ENCODE results near the gene AVP.

Gene AVP

GRCh38 chr20:3109350-3110302, 25.1 kb upstream of the AVP start:
- DNase-seq, result no peak

DNA sequence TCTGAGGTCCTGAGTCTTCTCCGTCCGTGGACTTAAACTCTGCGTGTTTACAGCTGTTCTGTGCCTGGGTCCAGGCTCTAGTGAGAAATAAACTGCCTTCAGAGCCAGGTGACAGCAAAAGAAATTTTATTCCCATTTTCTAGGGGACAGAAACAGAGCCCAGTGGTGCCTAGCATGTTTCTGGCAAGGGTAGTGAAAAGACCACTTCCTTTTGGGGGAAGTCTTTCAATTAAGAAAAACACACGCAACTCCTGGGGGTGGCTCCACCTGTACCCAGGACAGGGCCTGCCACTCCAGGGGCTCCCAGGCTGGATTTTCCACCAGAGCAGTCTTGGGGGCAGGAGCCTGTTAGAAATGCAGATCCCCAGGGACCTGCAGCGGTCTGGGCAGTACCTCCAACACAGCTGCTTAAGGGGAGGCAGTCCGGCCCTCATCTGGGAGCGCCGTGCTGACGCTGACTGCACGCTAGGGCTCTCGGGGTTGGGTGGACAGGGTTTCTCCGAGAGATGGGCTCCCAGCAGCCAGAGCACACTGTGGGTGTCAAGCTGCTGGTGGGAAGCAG, 23.0 kb upstream of the AVP start:
- DNase-seq, result no peak

- no peak for DNase-seq
Measured at GRCh38 chr20:3106658-3107463, 22.3 kb upstream of the AVP start.

DNA sequence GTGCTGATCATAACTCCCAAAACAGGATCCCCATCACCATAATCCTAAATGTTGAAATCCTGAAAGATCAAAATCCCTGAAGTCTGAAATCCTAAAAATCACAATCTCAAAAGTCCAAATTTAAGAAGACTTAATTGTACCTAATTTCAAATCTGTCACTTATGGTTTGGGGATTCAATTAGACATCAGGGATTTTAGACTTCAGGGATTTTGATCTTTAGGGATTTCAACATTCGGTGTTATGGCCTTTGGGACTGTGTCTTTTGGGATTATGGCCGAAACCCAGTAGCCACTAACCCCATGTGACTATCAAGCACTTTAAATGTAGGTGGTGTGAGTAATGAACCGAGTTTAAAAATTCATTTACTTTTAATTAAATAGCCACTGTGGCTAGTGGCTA, 21.7 kb upstream of the AVP start:
- DNase-seq, result no peak

DNA sequence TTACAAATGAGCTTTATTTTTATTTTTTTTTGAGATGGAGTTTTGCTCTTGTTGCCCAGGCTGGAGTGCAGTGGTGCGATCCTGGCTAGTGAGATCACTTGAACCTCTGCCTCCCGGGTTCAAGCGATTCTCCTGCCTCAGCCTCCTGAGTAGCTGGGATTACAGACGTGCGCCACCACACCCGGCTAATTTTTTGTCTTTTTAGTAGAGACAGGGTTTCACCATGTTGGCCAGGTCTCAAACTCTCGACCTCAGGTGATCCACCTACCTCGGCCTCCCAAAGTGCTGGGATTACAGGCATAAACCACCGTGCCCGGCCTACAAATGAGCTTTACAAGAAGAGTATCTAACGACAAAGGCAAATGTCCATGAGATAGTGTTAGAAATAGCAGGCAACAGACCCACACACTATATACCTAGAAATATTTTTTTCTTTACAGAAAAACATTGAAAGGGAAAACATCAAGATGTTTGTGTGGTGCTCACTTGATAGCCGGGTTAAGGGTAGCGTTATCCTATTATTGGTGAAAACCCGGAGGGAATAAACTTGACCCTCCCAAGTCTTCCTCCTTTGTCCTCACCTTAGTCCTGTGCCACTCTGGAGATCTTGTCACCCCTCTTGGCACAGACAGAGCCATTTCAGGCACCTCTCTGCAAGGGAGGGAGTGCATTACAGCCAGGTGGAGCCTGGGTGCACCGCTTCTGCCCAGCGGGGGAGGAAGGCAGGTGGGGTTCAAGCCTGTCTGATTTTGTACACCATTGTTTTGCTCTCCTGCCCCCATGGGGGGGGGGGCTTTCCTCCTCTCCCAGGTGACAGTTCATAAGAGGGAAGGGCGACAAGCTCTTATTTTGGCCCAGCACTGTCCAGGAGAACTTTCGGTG, 21.0 kb upstream of the AVP start:
- no peak for DNase-seq

- DNase-seq, result no peak
Measured at GRCh38 chr20:3103369-3104032, 19.0 kb upstream of the AVP start.

DNA sequence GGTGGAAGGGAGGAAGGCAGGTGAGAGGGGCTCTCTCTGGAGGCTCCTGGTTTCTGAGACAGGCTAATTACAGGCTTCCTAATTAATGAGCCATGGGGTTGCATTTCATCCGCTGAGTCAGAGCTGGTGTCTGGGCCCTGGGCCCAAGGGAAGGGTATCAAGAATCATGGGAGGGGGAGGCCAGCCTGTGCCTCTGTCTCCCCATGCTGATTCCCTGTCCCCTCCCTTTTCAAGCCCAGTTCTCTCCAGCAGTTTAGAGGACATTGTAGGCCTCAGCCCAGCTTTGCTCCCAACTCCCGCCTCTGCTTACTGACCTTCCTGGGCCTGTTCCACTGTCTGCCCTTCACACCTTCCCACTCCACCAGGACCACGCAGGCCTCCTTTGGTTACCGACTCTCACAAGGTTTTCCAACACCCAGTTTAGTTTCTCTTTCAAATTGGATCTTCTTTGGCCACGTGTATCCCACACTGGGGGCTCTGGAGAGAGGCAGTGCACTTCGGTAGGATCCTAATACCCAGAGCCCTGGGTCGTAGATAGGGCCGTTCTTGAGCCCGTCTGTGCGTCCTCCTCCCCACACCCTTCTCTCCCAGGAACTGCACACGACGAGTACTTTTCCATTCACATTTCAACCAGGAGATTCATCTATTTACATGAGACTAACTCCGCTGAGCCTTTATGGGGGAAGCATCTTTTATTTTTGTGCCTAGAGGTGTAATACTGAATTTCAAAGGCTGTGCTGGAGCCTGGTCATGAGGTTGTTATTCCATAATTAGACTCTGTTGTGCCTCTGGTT, 18.2 kb upstream of the AVP start:
- no peak for DNase-seq

GRCh38 chr20:3101737-3102574, 17.4 kb upstream of the AVP start:
- no peak for DNase-seq

GRCh38 chr20:3101251-3101650, 16.7 kb upstream of the AVP start:
- no peak for DNase-seq

- DNase-seq, result no peak
Measured at GRCh38 chr20:3100480-3100879, 16.0 kb upstream of the AVP start.

- no peak for DNase-seq
Measured at GRCh38 chr20:3094848-3095629, 10.5 kb upstream of the AVP start.

DNA sequence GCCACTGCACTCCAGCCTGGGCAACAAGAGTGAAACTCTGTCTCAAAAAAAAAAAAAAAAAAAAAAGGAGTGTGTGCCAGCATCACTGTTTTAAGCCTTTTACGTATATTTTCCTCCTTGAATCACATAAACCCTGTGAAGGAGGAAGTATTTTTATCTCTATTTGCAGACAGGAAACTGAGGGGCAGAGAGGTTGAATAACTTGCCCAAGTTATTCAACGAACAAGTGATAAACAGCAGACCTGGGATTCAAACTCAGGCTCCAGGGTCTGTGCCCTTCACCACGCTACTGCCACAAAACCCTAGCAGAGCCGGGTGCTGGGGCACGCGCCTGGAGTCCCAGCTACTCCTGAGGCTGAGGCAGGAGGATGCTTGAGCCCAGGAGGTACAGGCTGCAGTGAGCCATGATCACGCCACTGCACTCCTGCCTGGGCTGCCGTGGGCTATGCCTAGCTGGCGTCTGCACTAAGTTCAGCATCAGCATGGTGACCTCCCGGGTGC, 9.4 kb upstream of the AVP start:
- DNase-seq, result no peak

- DNase-seq, result peak; percentile 24
Measured at GRCh38 chr20:3092611-3093379, 8.3 kb upstream of the AVP start.

DNA sequence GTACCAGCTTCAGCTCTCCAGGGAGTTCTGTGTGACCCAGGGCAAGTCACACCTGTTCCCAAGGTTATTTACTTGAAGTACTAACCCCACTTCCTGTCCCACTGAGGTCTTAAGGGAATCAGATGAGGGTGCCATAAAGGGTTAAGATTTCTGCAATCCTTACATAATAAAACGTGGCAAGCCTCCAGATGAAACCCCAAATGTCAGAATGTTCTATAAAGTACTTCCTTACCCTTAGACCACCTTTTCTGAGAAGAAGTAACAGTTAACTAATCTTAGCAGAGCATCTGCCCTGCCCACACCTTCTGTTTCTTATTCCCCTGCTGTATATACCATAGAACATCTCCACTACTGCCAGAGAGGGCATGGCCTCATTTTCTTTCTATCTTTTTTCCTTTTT, 6.0 kb upstream of the AVP start:
- no peak for DNase-seq

- DNase-seq, result no peak
Measured at GRCh38 chr20:3088031-3088430, 3.5 kb upstream of the AVP start.

DNA sequence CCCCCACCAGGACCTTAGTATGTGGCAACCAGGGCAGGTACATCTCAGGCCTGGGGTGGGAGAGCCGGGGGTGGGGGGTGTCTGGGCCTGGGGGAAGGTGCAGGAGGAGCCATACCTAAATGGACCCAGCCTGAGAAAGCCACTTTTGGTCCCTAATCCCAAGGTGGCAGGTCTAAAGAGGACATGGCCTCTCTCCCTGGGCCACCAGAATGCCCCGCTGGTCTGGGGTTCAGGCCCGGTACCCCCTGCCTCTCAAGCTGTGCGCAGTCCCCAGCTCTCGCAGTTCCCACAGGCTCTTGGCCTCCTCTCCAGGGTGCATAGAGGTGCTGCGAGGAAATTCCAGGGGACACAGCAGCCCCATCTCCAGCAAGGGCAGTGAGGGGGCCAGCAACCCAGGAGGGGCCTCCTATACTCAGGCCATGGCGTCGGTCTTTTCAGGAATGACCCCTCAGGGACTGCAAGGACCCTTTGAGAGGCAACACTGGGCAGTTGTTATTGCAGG, 1.1 kb upstream of the AVP start:
- DNase-seq, result no peak

DNA sequence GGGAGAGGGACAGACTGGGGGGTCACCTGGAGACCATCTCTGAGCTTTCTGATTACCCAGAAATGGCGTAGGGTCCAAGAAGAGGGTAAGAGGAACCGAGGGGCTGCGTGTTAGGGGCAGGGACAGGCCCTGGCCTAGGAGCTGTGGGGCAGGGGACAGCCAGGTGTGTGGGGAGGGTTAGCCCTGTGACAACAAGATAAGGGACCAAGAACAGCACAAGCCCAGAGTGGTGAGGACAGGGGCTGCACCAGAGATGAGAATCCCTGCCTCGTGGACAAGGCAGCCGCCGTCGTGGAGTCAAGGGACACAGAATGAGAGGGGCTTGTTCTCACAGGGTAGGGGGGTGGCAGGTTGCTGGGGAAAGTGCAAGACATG, 449 bp upstream of the AVP start:
- no peak for DNase-seq
